GM12878 (cell line): Measurements from ENCODE around the gene SLC6A7. TPM values are rescaled to one million over a fixed set of nuclear protein-coding genes. Genes with fewer than 3 reads are reported as not detected.

Experiments used
- ATAC-seq: fragments of 200-7000 bp; cut with Tn5 transposase; 3 replicates; pipeline ENCODE4 v1.9.1; 2020; ENCODE audit warnings: mild to moderate bottlenecking, moderate library complexity
- BruUV-seq: library from RNA; stranded (reverse); fragments of 400-500 nt; replicated peaks from 2 replicates; lab custom pipeline; 2021; lab: Mats Ljungman, UMichigan
- CTCF ChIA-PET: fragments of 300-600 bp; sonication (Branson Sonifier 250); formaldehyde crosslinking; extraction: SDS; loops from one replicate; lab custom pipeline; 2021; ENCODE audit warnings: inconsistent platforms; lab: Yijun Ruan, JAX
- POLR2A ChIA-PET: fragments of 350-600 bp; formaldehyde crosslinking; extraction: SDS; loops from one replicate; lab custom pipeline; 2021; ENCODE audit warnings: inconsistent platforms; lab: Charles Lee
- RAD21 ChIA-PET: fragments of 300-600 bp; sonication (Branson Sonifier 250); formaldehyde crosslinking; loops from one replicate; lab custom pipeline; 2023; ENCODE audit warnings: antibody characterized with exemption; ENCODE audit not compliant: unreplicated experiment; lab: Charles Lee
- SMC1A ChIA-PET: fragments of 300-600 bp; sonication (Branson Sonifier 250); formaldehyde crosslinking; loops from one replicate; lab custom pipeline; 2023; ENCODE audit not compliant: unreplicated experiment, uncharacterized antibody; lab: Charles Lee
- DNase-seq: peaks from one replicate; pipeline ENCODE4 v3.0.0-alpha.2; 2011; ENCODE audit warnings: low read depth, low spot score
- FAIRE-seq: peaks from 3 replicates; lab custom pipeline; 2011; peaks lifted over from hg19 to GRCh38; lab: Jason Lieb, UNC
- H2AFZ ChIP-seq: 2 replicates; pipeline ENCODE4 v1.6.0; 2011; ENCODE audit warnings: low read depth, low read length, control low read depth; ENCODE audit not compliant: control insufficient read depth
- H3K27ac ChIP-seq: 2 replicates; pipeline ENCODE4 v1.5.1; 2011; ENCODE audit warnings: control low read depth; ENCODE audit not compliant: control insufficient read depth, insufficient read depth
- H3K27me3 ChIP-seq, 2 experiments: replicated peaks in 1 of 2; 2 replicates each; pipeline versions ENCODE4 v1.6.0 to v1.6.1; 2011; ENCODE audit warnings: low read length in 1 of 2; ENCODE audit not compliant: control insufficient read depth in 2 of 2, insufficient read depth in 2 of 2
- H3K36me3 ChIP-seq, 2 experiments: 2 replicates each; pipeline ENCODE4 v1.5.1; 2011; ENCODE audit warnings: low read length in 1 of 2; ENCODE audit not compliant: control insufficient read depth in 2 of 2, insufficient read depth in 2 of 2
- H3K4me1 ChIP-seq: 2 replicates; pipeline ENCODE4 v1.6.1; 2011; ENCODE audit warnings: mild to moderate bottlenecking, low read length, moderate library complexity, mixed read lengths; ENCODE audit not compliant: control insufficient read depth, insufficient read depth
- H3K4me2 ChIP-seq: 2 replicates; pipeline ENCODE4 v1.6.0; 2011; ENCODE audit warnings: control low read depth; ENCODE audit not compliant: control insufficient read depth, insufficient read depth
- H3K4me3 ChIP-seq: fragments of 200-600 bp; sonication (generic); 2 replicates; pipeline ENCODE4 v1.5.1; 2016
- H3K79me2 ChIP-seq: 2 replicates; pipeline ENCODE4 v1.6.0; 2011; ENCODE audit warnings: low read length; ENCODE audit not compliant: control insufficient read depth, insufficient read depth
- H3K9ac ChIP-seq: 2 replicates; pipeline ENCODE4 v1.8.0; 2011; ENCODE audit warnings: low read length, control low read depth, mixed read lengths; ENCODE audit not compliant: control insufficient read depth, insufficient read depth
- H3K9me3 ChIP-seq: replicated peaks from 3 replicates; pipeline ENCODE4 v1.5.1; 2011; ENCODE audit warnings: mild to moderate bottlenecking, low read length; ENCODE audit not compliant: control insufficient read depth, insufficient read depth
- H4K20me1 ChIP-seq: 2 replicates; pipeline ENCODE4 v1.6.0; 2011; ENCODE audit not compliant: control insufficient read depth, insufficient read depth
- BCL11A ChIP-seq: IDR thresholded peaks from 2 replicates; pipeline ENCODE4 v1.6.1; 2011; ENCODE audit warnings: low read depth, low read length
- BHLHE40 ChIP-seq, 2 experiments: fragments of 450-650 bp in 1 of 2; IDR thresholded peaks; 2 replicates each; pipeline ENCODE4 v1.6.1; 2011 to 2017; ENCODE audit warnings: low read depth in 2 of 2, borderline replicate concordance in 1 of 2, improper control_type of control experiment in 1 of 2, low read length in 1 of 2, mild to moderate bottlenecking in 1 of 2
- CHD4 ChIP-seq: fragments of 200-600 bp; sonication (generic); IDR thresholded peaks from 2 replicates; pipeline ENCODE4 v1.6.1; 2016; ENCODE audit warnings: mild to moderate bottlenecking
- HDGF ChIP-seq: fragments of 450-650 bp; IDR thresholded peaks from 2 replicates; pipeline ENCODE4 v1.6.1; 2016; ENCODE audit warnings: antibody characterized with exemption
- KDM1A ChIP-seq: fragments of 200-600 bp; sonication (generic); IDR thresholded peaks from 2 replicates; pipeline ENCODE4 v1.6.1; 2016; ENCODE audit warnings: borderline replicate concordance
- MTA2 ChIP-seq: fragments of 450-650 bp; IDR thresholded peaks from 2 replicates; pipeline ENCODE4 v1.6.1; 2016; ENCODE audit warnings: low read depth, mild to moderate bottlenecking, moderate library complexity
- MYB ChIP-seq: fragments of 150-350 bp; IDR thresholded peaks from 2 replicates; pipeline ENCODE4 v1.6.1; 2014; ENCODE audit warnings: mild to moderate bottlenecking, low read depth, low read length, borderline replicate concordance
- NFIC ChIP-seq: IDR thresholded peaks from 2 replicates; pipeline ENCODE4 v1.6.1; 2012; ENCODE audit warnings: low read depth, mild to moderate bottlenecking, inconsistent platforms, low read length, moderate library complexity
- NR2C1 ChIP-seq: fragments of 450-650 bp; IDR thresholded peaks from 2 replicates; pipeline ENCODE4 v1.6.1; 2017; ENCODE audit warnings: antibody characterized with exemption, mild to moderate bottlenecking, moderate library complexity
- NR2F1 ChIP-seq: fragments of 450-650 bp; conservative IDR thresholded peaks from 2 replicates; pipeline ENCODE4 v1.6.1; 2017; ENCODE audit warnings: mild to moderate bottlenecking
- PKNOX1 ChIP-seq: fragments of 450-650 bp; IDR thresholded peaks from 2 replicates; pipeline ENCODE4 v1.6.1; 2016; ENCODE audit warnings: mild to moderate bottlenecking
- RAD51 ChIP-seq: fragments of 450-650 bp; IDR thresholded peaks from 2 replicates; pipeline ENCODE4 v1.6.1; 2016; ENCODE audit warnings: moderate library complexity, mild to moderate bottlenecking, inconsistent platforms
- SREBF2 ChIP-seq: IDR thresholded peaks from 2 replicates; pipeline ENCODE4 v1.6.1; 2012; ENCODE audit warnings: mild to moderate bottlenecking, low read length
- TARDBP ChIP-seq: IDR thresholded peaks from 2 replicates; pipeline ENCODE4 v1.6.1; 2016; ENCODE audit warnings: borderline replicate concordance
- ZNF217 ChIP-seq: fragments of 450-650 bp; IDR thresholded peaks from 2 replicates; pipeline ENCODE4 v1.6.1; 2017; ENCODE audit warnings: antibody characterized with exemption, mild to moderate bottlenecking
- ZNF622 ChIP-seq: fragments of 450-650 bp; IDR thresholded peaks from 2 replicates; pipeline ENCODE4 v1.6.1; 2017; ENCODE audit warnings: mild to moderate bottlenecking, inconsistent platforms
- WGBS: methylation state at CpG from one replicate; pipeline ENCODE4 v1.1.6; 2016; ENCODE audit warnings: low lambda C conversion rate; ENCODE audit not compliant: insufficient replicate concordance, insufficient coverage; ENCODE audit errors: missing lambda C conversion rate; 5-methylcytosine and 5-hydroxymethylcytosine counted together
- in situ Hi-C: fragments of 300-500 bp; cut with MboI; formaldehyde crosslinking; loops from 9 replicates; pipeline ENCODE4 v1.14.3; 2018; ENCODE audit warnings: mixed read lengths
- intact Hi-C: fragments of 100-400 bp; cut with micrococcal nuclease; formaldehyde crosslinking; loops from one replicate; pipeline ENCODE4 v1.14.2; 2022; ENCODE audit not compliant: unreplicated experiment
- polyA plus RNA-seq, 11 experiments: library from polyadenylated mRNA; depleted of rRNA in 4 of 11; unstranded in 6 of 11; stranded (reverse) in 5 of 11; fragments of >200 nt; fragmentation: Nextera tagmentation in 4 of 11; fragmentation: Illumina TruSeq in 1 of 11; extraction: Ambion mirVana in 4 of 11; extraction: Trizol in 1 of 11; gene quantifications; 1 replicate in 1 of 11; 2 replicates in 10 of 11; pipeline versions ENCODE4 v1.2.1 to v1.2.3, GENCODE V29; 2011 to 2016; ENCODE audit warnings: inconsistent platforms in 2 of 11, missing spikeins in 2 of 11, low read depth in 1 of 11
- total RNA-seq, 4 experiments: library from RNA; depleted of rRNA in 3 of 4; stranded (reverse); fragments of >200 nt in 3 of 4; fragmentation: Illumina TruSeq in 1 of 4; extraction: Trizol in 1 of 4; gene quantifications; 2 replicates each; pipeline versions ENCODE4 v1.2.1 to v1.2.3, GENCODE V29; 2013 to 2021
- TF ChIP-seq, protein P1 (sequence below): IDR thresholded peaks from 2 replicates; pipeline ENCODE4 v1.6.1; 2012; ENCODE audit warnings: low read length, inconsistent platforms

Gene SLC6A7
- total and polyA plus RNA-seq, 10 of the 15 experiments (the other 5 are each of a cell fraction or from before 2014, with no cell fraction given), result 0.01 to 0.15 (median 0.06) TPM; not detected in 7

GRCh38 chr5:150163547-150164059, 26.3 kb upstream of the SLC6A7 start:
- POLR2A ChIA-PET, result no interaction called here
- SMC1A ChIA-PET, result interaction anchor here (0.8 to 1.3 kb wide), 5 partner anchors 12 to 270 kb away, joined by 3 to 7 read pairs (median 4); no protein-coding TSS in a partner anchor
- no peak overlapping the region for H2AFZ ChIP-seq
- BruUV-seq, result no TSS peak
- DNase-seq, result no peak
- FAIRE-seq, result no peak
- TF ChIP-seq ZNF217 (no peak), HDGF (no peak), NR2F1 (peak; percentile 62), RAD51 (no peak), MYB (no peak), CHD4 (no peak), SREBF2 (no peak), TARDBP (no peak), BCL11A (no peak), KDM1A (no peak), NFIC (no peak), ZNF622 (no peak), MTA2 (no peak), BHLHE40 (IDR thresholded peaks at IDR 0.05; ENCODE audit: borderline replicate concordance in 1 of 2, low read depth in 2 of 2, low read length in 1 of 2) (0 out of 4 replicates have a peak, but pooled peaks of 1 of the 2 experiments have one; percentile 11), NR2C1 (peak; percentile 17; the same call in 1 of the 2 replicates), PKNOX1 (no peak)
- TF ChIP-seq, protein P1, sequence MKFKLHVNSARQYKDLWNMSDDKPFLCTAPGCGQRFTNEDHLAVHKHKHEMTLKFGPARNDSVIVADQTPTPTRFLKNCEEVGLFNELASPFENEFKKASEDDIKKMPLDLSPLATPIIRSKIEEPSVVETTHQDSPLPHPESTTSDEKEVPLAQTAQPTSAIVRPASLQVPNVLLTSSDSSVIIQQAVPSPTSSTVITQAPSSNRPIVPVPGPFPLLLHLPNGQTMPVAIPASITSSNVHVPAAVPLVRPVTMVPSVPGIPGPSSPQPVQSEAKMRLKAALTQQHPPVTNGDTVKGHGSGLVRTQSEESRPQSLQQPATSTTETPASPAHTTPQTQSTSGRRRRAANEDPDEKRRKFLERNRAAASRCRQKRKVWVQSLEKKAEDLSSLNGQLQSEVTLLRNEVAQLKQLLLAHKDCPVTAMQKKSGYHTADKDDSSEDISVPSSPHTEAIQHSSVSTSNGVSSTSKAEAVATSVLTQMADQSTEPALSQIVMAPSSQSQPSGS, result no peak
- H3K9me3 ChIP-seq, result no peaks in the 10 kb centered on the region
- no peak overlapping the region for H3K4me3 ChIP-seq
- ATAC-seq, result no peak
- no peak overlapping the region for H3K27ac ChIP-seq
- no peaks in the 10 kb centered on the region for H3K79me2 ChIP-seq
- intact Hi-C loops, result no loop called here
- H3K36me3 ChIP-seq, result no peaks in the 10 kb centered on the region
- in situ Hi-C loops, result no loop called here
- H3K9ac ChIP-seq, result no peak overlapping the region
- no peaks in the 10 kb centered on the region; a peak in 2 of 4 replicates for H3K27me3 ChIP-seq
- peaks cover 9% of the 10 kb centered on the region for H3K4me1 ChIP-seq
- 33% methylated on average over 13 of the region's 13 CpGs for WGBS
- CTCF ChIA-PET, result interaction anchor here (0.6 to 6.7 kb wide), 13 partner anchors 11 to 512 kb away, joined by 3 to 68 read pairs (median 4); no protein-coding TSS in a partner anchor
- RAD21 ChIA-PET, result interaction anchor here (0.6 to 1.9 kb wide), 9 partner anchors 12 to 273 kb away, joined by 3 to 8 read pairs (median 3); no protein-coding TSS in a partner anchor
- no peak overlapping the region for H3K4me2 ChIP-seq
- no peaks in the 10 kb centered on the region for H4K20me1 ChIP-seq
